GM10248 (cell line): ENCODE results near the gene SLC22A31.
A peak's percentile ranks its signal among the peaks of the same experiment; 100 is the strongest.

ENCODE experiments used
- CTCF ChIA-PET: fragments of 300-600 bp; sonication (Branson Sonifier 250); formaldehyde crosslinking; extraction: SDS; loops from one replicate; lab custom pipeline; 2021; ENCODE audit warnings: antibody characterized with exemption; lab: Yijun Ruan, JAX
- POLR2A ChIA-PET: fragments of 350-650 bp; sonication (Branson Sonifier 250); formaldehyde crosslinking; extraction: SDS; loops from one replicate; lab custom pipeline; 2020; ENCODE audit warnings: antibody characterized with exemption; lab: Yijun Ruan, JAX
- DNase-seq: peaks from one replicate; pipeline ENCODE4 v3.0.0; 2012; ENCODE audit errors: extremely low spot score
- CTCF ChIP-seq: IDR thresholded peaks from 2 replicates; pipeline ENCODE4 v1.5.1; 2012; ENCODE audit warnings: mild to moderate bottlenecking, low read depth; ENCODE audit errors: extremely low read depth, missing control alignments, control extremely low read depth

Gene SLC22A31

GRCh38 chr16:89230255-89230654 lies 29.9 kb upstream of the SLC22A31 start:
- DNase-seq, result no peak
- ChIA-PET POLR2A (no interaction called here), CTCF (interaction anchor here (1.5 kb wide), 1 partner anchor 10 kb away, joined by 7 read pairs; no protein-coding TSS in a partner anchor)
- no peak for TF ChIP-seq CTCF

GRCh38 chr16:89224665-89225064 lies 24.3 kb upstream of the SLC22A31 start:
- DNase-seq, result no peak
- POLR2A ChIA-PET, result interaction anchor here (0.6 kb wide), 1 partner anchor 467 kb away, joined by 3 read pairs; no protein-coding TSS in a partner anchor
- TF ChIP-seq CTCF, result no peak
- CTCF ChIA-PET, result no interaction called here

GRCh38 chr16:89222931-89223330 lies 22.6 kb upstream of the SLC22A31 start:
- DNase-seq, result no peak
- CTCF ChIA-PET, result no interaction called here
- no peak for TF ChIP-seq CTCF
- POLR2A ChIA-PET, result no interaction called here

- ChIA-PET POLR2A (no interaction called here), CTCF (no interaction called here)
- DNase-seq, result no peak
- no peak for TF ChIP-seq CTCF
These were observed 21.3 kb upstream of the SLC22A31 start for GRCh38 chr16:89221604-89222003.

GRCh38 chr16:89219365-89219764 lies 19.0 kb upstream of the SLC22A31 start:
- ChIA-PET POLR2A (no interaction called here), CTCF (no interaction called here)
- no peak for TF ChIP-seq CTCF
- DNase-seq, result no peak

- no peak for TF ChIP-seq CTCF
- CTCF ChIA-PET, result interaction anchor here (0.6 to 3.9 kb wide), 8 partner anchors 10 to 480 kb away, joined by 3 to 18 read pairs (median 3); no protein-coding TSS in a partner anchor
- peak; percentile 94 for DNase-seq
- POLR2A ChIA-PET, result interaction anchor here (0.9 to 1.3 kb wide), 2 partner anchors 23 to 554 kb away, joined by 4 read pairs; partner anchors contain the start of gene MVD
These were observed 17.3 kb upstream of the SLC22A31 start, which contains the start of gene ZNF778 for GRCh38 chr16:89217388-89218191. Gene ZNF778 (plus strand): TSS chr16:89217703. CDS start chr16:89221128, 3,425 bp downstream.
